ENCODE data around the gene ST14.

Gene ST14

DNA sequence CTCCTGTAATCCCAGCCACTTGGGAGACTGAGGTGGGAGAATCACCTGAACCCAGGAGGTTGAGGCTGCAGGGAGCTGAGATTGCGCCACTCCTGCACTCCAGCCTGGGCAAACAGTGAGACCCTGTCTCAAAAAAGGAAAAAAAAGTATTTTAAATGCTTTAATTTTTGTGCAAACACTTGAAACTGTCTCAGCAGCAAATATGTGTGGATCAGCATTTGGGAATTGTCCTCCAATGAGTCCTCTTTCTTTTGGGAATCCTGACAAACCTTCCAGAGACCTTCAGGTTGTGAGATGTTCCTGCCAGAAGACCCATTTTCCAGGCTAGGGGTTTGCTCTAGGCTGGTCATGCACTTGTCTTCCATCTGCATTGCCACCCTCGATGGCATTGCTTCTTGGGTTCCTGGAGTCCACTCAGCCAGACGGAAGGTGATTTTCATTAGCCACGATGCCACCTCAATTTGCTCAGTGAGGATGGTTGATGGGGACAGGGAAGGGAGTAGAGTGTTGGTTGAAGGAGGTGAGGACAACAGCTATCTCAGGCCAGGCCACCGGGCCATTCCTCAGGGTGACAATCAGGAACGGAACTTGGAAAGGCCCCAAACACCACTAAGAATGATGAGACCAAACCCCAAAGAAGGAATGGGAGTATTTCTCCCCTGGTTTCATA is 55.4 kb downstream of the ST14 start:
- peaks cover 11% of the 10 kb centered on the region for H3K4me1 Mint-ChIP-seq
- H3K36me3 Mint-ChIP-seq (ENCODE audit: low read depth) = no peaks in the 10 kb centered on the region
- peaks cover 41% of the 10 kb centered on the region for H3K27me3 Mint-ChIP-seq (ENCODE audit: low read depth)
- H3K9me3 Mint-ChIP-seq = no peaks in the 10 kb centered on the region
- H3K4me3 Mint-ChIP-seq = no peak overlapping the region
- no peak overlapping the region for H3K27ac Mint-ChIP-seq
- TF ChIP-seq, protein P1, sequence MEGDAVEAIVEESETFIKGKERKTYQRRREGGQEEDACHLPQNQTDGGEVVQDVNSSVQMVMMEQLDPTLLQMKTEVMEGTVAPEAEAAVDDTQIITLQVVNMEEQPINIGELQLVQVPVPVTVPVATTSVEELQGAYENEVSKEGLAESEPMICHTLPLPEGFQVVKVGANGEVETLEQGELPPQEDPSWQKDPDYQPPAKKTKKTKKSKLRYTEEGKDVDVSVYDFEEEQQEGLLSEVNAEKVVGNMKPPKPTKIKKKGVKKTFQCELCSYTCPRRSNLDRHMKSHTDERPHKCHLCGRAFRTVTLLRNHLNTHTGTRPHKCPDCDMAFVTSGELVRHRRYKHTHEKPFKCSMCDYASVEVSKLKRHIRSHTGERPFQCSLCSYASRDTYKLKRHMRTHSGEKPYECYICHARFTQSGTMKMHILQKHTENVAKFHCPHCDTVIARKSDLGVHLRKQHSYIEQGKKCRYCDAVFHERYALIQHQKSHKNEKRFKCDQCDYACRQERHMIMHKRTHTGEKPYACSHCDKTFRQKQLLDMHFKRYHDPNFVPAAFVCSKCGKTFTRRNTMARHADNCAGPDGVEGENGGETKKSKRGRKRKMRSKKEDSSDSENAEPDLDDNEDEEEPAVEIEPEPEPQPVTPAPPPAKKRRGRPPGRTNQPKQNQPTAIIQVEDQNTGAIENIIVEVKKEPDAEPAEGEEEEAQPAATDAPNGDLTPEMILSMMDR (IDR thresholded peaks at IDR 0.05; ENCODE audit: unreplicated experiment in 3 of 3) = no peak

DNA sequence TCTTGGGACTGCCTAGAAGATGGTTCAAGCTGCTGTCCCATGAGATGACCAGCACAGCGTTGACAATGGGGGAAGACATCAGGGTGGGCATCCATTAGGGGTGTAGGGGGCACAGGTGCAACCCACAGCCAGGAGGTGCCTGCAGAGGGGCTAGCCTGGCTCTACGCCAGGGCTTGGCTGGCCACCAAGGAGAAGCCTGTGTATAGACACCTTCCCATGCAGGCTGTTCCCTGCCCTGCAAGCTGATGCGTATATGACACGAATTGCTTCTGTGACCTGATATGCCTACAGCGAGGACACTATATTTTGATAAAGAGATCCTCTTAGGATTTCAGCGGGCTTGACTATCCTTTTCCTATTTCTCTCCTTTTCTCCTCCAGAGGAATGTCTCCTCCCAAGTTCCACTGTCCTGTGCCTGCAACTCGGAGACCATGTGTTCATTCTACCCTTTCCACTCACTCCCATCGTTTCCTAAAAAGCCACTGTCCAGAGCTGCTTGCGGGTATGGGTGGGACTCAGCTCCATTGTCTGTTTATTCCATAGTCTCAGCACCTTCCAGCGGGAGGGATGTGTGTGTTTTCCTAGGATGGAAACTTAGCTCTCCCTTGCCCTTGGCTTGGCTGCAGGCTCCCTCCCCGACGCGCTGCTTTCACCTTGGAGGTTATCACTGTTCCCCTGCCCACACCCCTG is 56.1 kb downstream of the ST14 start:
- TF ChIP-seq, protein P1 (IDR thresholded peaks at IDR 0.05; ENCODE audit: unreplicated experiment in 3 of 3) = no peak
- Mint-ChIP-seq H3K9me3 (no peaks in the 10 kb centered on the region), H3K27ac (peak overlapping the region in 1 of 3 experiments; percentile 48), H3K4me1 (peaks cover 11% of the 10 kb centered on the region), H3K27me3 (ENCODE audit: low read depth) (peaks cover 41% of the 10 kb centered on the region), H3K4me3 (no peak overlapping the region), H3K36me3 (ENCODE audit: low read depth) (no peaks in the 10 kb centered on the region)

DNA sequence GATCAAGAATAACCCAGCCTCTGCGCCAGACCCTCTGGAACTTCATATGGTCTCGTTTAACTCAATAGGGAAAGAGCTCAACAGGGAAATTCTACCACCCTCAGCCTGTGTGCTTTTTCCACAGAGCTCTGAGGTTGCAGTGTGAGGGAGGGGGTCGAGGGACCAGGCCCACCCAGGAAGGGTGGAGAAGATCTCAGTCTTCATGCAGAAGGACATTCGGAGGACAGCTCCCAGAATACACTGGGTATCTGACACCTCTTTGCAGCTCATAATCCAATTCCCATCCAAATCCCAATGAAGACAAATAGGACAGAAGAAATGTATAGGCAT is 56.6 kb downstream of the ST14 start:
- Mint-ChIP-seq H3K36me3 (ENCODE audit: low read depth) (no peaks in the 10 kb centered on the region), H3K4me3 (no peak overlapping the region), H3K4me1 (peaks cover 11% of the 10 kb centered on the region), H3K27me3 (ENCODE audit: low read depth) (peaks cover 39% of the 10 kb centered on the region), H3K27ac (peak overlapping the region in 1 of 3 experiments; percentile 48), H3K9me3 (no peaks in the 10 kb centered on the region)
- TF ChIP-seq, protein P1 (IDR thresholded peaks at IDR 0.05; ENCODE audit: unreplicated experiment in 3 of 3) = no peak

DNA sequence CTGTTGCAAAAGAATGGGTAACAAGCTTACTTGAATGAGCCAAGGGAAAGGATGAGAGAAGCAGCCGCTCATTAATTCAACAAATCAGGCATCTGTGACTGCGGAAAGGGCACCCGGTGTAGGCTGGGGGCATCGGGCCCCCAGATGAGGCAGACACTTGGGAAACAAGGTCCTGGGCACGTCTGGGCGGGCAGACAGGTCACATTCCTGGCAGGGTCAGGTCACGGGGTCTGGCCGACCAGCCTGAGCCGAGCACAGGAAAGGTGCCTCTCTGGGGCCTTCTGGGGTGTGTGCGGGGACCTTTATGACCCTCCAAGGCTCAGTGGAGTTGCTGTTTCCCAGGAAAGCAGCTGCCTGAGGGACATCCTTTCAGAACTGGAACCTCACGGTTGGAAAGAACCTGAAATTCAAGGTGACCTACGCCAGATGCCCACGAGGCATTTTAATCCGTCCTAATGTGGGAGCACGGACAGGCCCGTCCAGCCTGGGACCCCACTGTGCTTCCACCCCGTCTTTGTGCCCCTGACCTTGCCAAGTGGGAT is 57.1 kb downstream of the ST14 start:
- H3K4me1 Mint-ChIP-seq = peaks cover 11% of the 10 kb centered on the region
- peaks cover 34% of the 10 kb centered on the region for H3K27me3 Mint-ChIP-seq (ENCODE audit: low read depth)
- H3K4me3 Mint-ChIP-seq = no peak overlapping the region
- H3K9me3 Mint-ChIP-seq = no peaks in the 10 kb centered on the region
- H3K36me3 Mint-ChIP-seq (ENCODE audit: low read depth) = no peaks in the 10 kb centered on the region
- peak overlapping the region in 1 of 3 experiments; percentile 48 for H3K27ac Mint-ChIP-seq
- TF ChIP-seq, protein P1 (IDR thresholded peaks at IDR 0.05; ENCODE audit: unreplicated experiment in 3 of 3) = no peak

DNA sequence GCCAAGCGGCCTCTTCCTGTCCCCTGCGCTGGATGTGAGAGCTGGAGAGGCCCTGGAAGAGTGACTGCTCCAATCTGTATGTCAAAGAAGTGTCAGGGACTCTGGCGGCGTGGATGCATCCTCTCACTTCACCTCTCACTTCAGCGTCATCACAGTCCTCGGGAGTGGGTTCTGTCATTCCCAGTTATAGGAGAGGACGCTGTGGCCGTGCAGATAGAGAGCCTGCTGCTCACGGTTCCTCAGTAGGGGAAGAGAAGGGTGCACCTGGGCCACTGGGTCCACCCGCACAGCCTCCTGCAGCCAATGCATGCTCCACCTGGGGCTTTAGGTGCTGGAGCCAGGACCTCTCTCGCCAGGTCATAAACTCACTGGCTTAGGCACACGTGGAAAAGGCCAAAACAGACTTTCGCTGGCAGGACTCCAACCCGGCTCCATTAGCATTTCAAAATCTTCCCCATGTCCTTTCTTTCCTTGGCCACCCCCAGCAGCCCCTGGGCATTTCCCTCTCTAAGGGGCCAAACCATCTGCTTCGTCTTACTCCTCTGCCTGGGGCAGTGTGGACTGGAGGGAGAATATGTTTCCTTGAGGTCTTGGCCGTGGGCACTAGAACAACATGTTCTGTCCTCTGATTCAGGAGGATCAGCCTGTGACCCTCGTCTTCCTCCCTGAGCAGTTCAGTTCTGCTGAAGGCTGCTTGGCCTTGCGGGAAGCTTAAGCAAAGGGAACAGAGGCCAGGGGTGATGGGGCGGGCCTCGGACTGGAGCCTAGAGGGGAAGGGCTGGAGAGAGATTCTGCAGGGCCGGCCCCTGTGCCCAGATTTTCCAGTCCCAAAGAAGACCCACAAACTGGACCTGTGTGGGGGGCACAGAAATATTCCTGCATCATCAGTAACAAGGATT is 57.8 kb downstream of the ST14 start:
- Mint-ChIP-seq H3K27ac (peak overlapping the region in 1 of 3 experiments; percentile 87), H3K4me1 (peaks cover 11% of the 10 kb centered on the region), H3K4me3 (no peak overlapping the region), H3K36me3 (ENCODE audit: low read depth) (no peaks in the 10 kb centered on the region), H3K9me3 (no peaks in the 10 kb centered on the region), H3K27me3 (ENCODE audit: low read depth) (peaks cover 31% of the 10 kb centered on the region)
- TF ChIP-seq, protein P1 (IDR thresholded peaks at IDR 0.05; ENCODE audit: unreplicated experiment in 3 of 3) = no peak

Measured in nephron (organoid).